OCI-LY7 (cell line): ENCODE results near the gene ZFX.

Source experiments
- CTCF ChIP-seq: fragments of 200-600 bp; sonication (generic); conservative IDR thresholded peaks from 2 replicates; pipeline ENCODE4 v1.5.1; 2014; ENCODE audit warnings: mild to moderate bottlenecking, antibody characterized with exemption, low read length, moderate library complexity, mixed read lengths
- EZH2phosphoT487 ChIP-seq: fragments of 200-600 bp; sonication (generic); IDR thresholded peaks from 2 replicates; pipeline ENCODE4 v1.6.1; 2018; ENCODE audit warnings: low read depth, borderline replicate concordance, mild to moderate bottlenecking, mixed run types, antibody characterized with exemption, low read length, moderate library complexity, mixed read lengths

GRCh38 chrX:24221872-24222271 lies 72.3 kb downstream of the ZFX start:
- no peak for TF ChIP-seq CTCF
- TF ChIP-seq EZH2phosphoT487 = no peak
